Measurements from ENCODE around the gene FBXW5.

The FBXW5 gene

DNA sequence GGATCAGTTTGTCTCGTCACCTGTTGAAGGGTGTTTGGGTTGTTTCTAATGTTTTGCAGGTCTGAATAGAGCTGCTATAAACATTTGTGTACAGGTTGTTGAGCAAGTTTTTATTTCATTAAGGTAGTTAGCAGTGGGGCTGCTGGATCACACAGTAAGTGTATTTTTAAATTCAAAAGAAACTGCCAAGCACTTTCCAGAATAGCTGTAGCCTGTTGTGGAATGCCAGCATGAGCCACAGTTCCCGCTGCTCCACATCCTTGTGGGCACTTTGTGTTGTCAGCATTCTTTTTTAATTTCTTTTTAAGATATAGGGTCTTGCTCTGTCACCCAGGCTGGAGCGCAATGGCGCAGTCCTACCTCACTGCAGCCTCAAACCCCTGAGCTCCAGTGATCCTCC is 14.5 kb downstream of the FBXW5 start:
- DNase-seq (ENCODE audit: low read depth), result no peak

GRCh38 chr9:136928591-136928990 is 15.9 kb downstream of the FBXW5 start:
- no peak for DNase-seq (ENCODE audit: low read depth)

DNA sequence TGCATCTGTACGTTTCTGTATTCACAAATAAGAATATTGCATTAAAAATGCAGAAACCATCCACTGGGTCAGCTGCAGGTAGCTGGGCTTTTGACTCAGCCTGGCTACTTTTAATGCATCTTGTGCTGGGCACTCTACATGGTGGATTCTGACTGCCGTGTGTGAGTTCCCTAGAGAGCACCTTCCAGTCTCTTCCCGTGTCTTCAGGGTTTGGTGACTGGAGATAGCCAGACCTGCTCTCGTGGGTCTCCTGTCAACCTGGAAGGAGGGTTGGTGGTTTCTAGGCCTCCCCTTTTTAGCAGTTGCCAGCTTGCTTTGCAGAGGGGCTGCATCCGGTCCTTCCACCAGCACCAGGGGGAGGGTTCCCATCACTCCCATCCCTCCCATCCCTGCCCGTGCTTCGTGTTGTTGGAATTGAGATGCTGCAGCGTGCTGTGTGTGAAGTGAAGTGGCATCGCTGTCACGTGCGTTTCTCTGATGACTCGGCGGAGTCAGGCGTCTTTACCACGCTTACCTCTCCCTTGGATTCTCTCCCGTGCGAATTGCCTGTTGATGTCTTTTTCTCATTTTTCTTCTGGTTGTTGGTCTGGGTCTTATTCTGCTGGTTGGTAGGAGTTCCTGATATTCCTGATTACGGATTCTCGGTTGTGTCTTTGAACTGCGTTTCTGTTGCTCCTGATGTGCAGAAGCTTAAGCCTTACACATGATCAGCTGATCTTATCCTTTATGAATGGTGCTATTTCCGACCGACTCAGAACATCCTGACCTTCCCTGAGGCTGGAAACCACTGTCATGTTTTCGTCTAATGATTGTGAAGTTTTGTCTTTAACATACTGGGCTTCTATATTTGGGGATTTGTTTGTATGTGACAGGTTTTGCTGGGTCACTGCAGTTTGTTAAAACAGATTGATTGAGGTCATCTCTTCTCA is 16.9 kb downstream of the FBXW5 start:
- peak; percentile 16 for DNase-seq (ENCODE audit: low read depth)

- DNase-seq (ENCODE audit: low read depth), result no peak
These were observed 17.8 kb downstream of the FBXW5 start for GRCh38 chr9:136926749-136927148.

DNA sequence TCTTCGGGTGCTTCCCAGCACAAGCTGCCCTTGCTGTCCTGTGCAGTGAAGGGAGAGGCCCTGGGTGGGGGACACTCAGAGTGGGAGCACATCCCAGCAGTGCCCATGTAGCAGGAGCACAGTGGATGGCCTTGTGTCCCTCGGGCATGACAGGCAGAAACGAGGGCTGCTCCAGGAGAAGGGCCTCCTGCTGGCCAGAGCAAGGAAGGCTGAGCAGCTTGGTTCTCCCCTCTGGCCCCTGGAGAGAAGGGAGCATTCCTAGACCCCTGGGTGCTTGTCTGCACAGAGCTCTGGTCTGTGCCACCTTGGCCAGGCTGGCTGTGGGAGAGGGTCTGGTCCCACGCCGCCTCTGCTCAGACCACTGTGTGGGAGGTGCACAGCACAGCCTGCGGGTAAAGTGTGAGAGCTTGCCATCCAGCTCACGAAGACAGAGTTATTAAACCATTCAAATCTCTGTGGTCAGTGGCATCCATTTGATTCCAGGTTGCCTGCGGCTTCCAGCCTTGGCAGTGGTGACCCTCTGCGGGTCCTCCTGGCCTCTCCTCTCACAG is 18.3 kb downstream of the FBXW5 start:
- no peak for DNase-seq (ENCODE audit: low read depth)

- no peak for DNase-seq (ENCODE audit: low read depth)
These were observed 19.0 kb downstream of the FBXW5 start for GRCh38 chr9:136925414-136926153.

GRCh38 chr9:136923881-136924280 is 20.7 kb downstream of the FBXW5 start:
- DNase-seq (ENCODE audit: low read depth), result no peak

DNA sequence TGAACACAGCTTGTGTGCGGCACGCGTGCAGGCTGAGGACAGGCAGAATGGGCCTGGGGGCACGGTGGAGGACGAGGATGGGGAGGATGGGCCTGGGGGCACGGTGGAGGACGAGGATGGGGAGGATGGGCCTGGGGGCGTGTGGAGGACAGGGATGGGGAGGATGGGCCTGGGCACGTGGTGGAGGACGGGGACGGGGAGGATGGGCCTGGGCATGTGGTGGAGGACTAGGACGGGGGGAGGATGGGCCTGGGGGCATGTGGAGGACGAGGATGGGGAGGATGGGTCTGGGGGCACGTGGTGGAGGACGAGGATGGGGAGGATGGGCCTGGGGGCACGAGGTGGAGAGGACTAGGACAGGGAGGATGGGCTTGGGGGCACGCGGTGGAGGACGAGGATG is 22.0 kb downstream of the FBXW5 start:
- DNase-seq (ENCODE audit: low read depth), result no peak

DNA sequence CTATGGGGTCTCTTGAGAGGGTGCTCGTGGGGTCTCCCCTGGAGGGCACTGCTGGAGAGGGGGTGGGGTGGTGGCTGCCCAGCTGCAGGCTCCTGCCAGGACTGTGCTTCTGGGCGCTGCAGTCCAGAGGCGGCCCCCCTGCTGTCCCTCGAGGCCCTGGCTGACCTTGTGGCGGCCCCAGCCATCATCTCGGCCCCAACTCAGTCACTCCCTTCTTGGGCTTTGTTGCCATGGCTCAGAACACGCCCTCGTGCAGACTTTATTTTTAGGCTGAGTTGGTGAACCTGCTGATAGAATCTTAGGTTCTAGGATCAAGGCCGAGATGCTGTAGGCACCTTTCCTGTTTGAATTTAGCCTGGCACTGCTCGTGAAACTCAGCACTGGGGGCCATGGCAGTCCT is 22.8 kb downstream of the FBXW5 start:
- DNase-seq (ENCODE audit: low read depth), result no peak

DNA sequence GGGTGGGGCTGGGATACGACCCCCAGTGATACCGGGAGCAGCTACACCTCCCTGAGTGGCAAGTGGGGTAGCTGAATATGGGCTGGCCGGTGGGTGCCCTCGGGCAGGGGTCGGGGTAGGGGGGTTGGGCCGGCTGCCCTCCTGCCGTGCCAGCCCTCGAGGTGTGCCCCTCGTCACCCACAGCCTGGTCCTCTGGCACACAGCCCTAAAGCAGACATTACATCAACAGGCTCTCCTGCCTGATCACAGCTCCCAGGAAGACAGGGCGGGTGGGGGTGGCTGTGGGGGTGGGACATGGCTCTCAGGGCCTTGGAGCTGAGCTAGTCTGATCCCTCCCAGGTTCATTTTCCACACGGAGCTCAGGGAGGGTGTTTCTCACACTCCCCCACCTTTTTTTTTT is 23.2 kb downstream of the FBXW5 start:
- DNase-seq (ENCODE audit: low read depth), result no peak

DNA sequence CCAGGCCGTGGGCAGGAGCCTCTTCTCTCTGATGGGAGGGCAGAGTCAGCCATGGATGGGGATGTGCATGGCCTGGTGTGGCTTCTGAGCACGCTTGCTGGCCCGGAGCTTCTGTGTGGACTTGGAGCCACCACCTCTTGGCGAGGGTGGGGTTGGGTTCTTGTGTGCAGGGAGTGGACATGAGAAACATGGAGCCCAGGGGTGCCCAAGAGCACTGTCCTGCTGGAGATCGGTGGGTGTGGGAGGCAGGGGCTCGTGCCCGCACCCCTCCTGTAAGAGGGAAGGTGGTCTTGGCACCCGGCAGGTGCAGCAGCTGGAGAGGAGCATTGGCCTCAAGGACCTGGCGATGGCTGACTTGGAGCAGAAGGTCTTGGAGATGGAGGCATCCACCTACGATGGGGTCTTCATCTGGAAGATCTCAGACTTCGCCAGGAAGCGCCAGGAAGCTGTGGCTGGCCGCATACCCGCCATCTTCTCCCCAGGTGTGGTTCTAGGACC is 23.8 kb downstream of the FBXW5 start:
- DNase-seq (ENCODE audit: low read depth), result no peak

DNA sequence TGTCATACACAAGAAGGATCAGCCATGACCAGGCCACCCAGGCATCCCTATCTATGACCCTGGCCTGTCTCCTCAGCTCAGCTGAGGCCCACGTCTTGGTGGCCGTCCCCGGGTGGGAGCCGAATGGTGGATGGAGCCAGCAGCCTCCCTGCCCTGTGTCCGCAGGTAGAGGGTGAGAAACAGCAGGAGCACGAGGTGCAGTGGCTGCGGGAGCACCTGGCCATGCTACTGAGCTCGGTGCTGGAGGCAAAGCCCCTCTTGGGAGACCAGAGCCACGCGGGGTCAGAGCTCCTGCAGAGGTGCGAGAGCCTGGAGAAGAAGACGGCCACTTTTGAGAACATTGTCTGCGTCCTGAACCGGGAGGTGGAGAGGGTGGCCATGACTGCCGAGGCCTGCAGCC is 24.5 kb downstream of the FBXW5 start:
- DNase-seq (ENCODE audit: low read depth), result no peak

DNA sequence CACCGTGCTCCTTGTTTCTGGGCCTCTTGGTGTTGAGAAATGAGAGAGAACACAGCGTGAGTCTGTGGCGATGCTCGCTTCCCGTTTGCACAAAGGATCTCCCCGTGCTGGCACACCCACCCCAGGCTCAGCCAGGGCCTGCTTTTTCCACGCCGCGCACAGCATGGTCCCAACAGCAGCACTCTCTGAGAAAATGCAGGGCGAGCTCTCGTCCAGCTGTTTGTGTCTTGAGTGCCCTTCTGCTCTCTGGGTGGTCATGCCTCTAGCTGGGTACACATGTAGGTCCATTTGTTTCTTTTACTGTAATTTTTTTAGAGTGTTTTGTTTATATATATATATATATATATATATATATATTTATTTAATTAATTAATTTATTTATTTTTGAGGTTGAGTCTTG is 26.6 kb downstream of the FBXW5 start:
- DNase-seq (ENCODE audit: low read depth), result no peak

DNA sequence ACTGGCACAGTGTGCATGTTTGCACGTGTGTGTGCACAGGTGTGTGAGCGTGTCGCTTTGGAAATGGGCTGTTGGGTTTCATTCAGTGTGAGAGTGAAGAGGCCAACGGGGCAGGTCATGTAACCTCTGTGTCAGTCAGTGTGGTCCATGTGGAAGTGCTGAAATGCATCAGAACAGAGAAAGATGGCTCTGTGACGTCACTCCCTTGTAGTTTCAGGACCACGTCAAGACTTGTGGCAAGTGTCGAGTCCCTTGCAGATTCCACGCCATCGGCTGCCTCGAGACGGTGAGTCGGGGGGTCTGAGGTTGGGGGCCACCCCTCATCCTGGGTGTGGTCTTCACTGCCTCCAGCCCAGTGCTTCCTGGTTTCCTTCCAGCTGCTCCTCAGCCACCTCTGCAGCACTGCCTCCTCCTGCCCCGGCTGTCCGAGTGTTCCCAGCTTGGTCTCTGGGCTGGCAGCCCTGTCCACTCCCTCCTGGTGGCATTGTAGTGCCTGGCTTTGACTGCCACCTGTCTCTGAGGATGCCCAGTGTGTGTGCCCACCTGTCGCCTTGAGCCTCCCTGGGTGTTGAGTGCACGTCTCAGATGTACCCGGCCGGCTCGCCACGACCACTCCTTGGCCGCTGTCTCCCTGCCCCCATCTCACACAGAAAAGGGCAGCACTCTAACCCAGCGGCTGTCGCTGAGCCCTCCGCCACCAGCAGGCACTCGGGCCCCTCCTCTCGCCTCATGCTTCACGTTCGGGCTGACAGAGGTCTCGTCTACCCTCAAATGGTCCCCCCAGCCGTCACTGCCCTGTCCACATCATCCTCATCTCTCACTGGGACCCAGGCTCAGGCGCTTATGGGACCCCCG is 28.0 kb downstream of the FBXW5 start:
- DNase-seq (ENCODE audit: low read depth), result no peak

GRCh38 chr9:136915632-136916329 is 28.8 kb downstream of the FBXW5 start:
- DNase-seq (ENCODE audit: low read depth), result no peak

GRCh38 chr9:136913701-136914438 is 30.7 kb downstream of the FBXW5 start:
- DNase-seq (ENCODE audit: low read depth), result no peak

GRCh38 chr9:136910901-136911245 is 33.7 kb downstream of the FBXW5 start:
- DNase-seq (ENCODE audit: low read depth), result no peak

- DNase-seq (ENCODE audit: low read depth), result no peak
These were observed 34.2 kb downstream of the FBXW5 start for GRCh38 chr9:136910197-136910900.

DNA sequence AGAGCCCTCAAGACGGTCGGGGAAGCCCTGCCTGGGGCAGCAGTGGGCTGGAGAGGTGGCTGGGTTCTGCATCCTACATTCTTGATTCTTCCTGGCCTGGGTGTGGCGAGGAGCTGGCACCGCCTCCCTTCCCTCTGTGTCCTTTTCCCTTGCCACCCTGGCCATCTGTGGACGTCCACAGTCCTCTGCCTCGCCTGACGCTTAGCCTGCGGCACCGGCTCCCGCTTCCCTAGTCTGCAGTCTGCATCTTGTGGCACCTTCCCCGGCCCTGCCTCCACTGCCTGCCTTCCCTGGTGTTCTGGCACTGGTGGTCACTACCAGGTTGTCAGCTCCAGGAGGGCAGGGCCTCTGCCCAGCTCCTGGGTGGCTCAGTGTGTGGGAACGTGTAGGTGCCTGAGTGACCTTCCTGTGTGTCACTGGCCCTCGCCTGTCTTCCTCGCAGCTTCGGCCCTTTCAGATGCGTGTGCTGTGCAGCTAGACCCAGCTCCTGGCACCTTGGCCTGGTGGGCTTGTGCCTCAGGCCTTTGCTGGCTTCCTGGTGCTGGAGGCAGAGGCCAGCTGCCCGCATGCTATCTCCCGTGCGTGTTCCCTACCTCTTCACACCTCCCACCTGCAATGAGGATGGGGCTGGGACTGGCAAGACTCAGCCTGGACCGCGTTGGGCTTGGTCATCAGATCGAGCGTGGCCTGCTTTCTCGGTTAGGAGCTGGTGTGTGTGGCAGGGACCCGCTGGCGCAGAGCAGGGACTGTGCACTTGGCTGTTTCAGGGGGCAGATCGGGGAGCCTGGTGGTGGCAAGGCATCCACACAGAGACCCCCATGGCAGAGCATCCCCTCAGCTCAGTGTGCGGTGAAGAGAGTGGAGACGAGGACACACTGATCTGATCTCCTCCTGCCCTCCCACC is 37.3 kb downstream of the FBXW5 start:
- no peak for DNase-seq (ENCODE audit: low read depth)

Data from EH (cell line).